Subcutaneous abdominal adipose tissue (tissue), 5 donors: ENCODE results near the gene SH2D3A.
"Not testable (repeated sequence)": the region's sequence is repeated elsewhere in the genome, so short reads cannot be mapped to it uniquely, and the experiment has no call there.

Experiments
- H3K27ac ChIP-seq: one replicate; pipeline ENCODE4 v1.7.0; 2013; ENCODE audit warnings: low read depth, mild to moderate bottlenecking, inconsistent platforms, low read length, moderate library complexity
- H3K27me3 ChIP-seq, 5 donors: one replicate each; pipeline ENCODE4 v1.7.0; 2013; ENCODE audit warnings: low read length in 5 of 5, inconsistent platforms in 1 of 5; ENCODE audit not compliant: control insufficient read depth in 5 of 5, insufficient read depth in 4 of 5
- H3K36me3 ChIP-seq, 5 donors: one replicate each; pipeline ENCODE4 v1.7.0; 2013; ENCODE audit warnings: low read length in 5 of 5; ENCODE audit not compliant: control insufficient read depth in 5 of 5, insufficient read depth in 5 of 5
- H3K4me1 ChIP-seq, 5 donors: one replicate each; pipeline ENCODE4 v1.7.0; 2013; ENCODE audit warnings: low read length in 5 of 5, mild to moderate bottlenecking in 3 of 5, moderate library complexity in 1 of 5; ENCODE audit not compliant: control insufficient read depth in 5 of 5, insufficient read depth in 5 of 5
- H3K4me3 ChIP-seq, 5 donors: one replicate each; pipeline ENCODE4 v1.7.0; 2013; ENCODE audit warnings: low read length in 5 of 5, low read depth in 1 of 5
- H3K9ac ChIP-seq, 5 donors: one replicate each; pipeline ENCODE4 v1.7.0; 2013; ENCODE audit warnings: low read length in 5 of 5, mild to moderate bottlenecking in 4 of 5, moderate library complexity in 3 of 5
- H3K9me3 ChIP-seq, 5 donors: one replicate each; pipeline ENCODE4 v1.7.0; 2013; ENCODE audit warnings: low read length in 5 of 5; ENCODE audit not compliant: control insufficient read depth in 5 of 5
- donor health status: healthy.
- donor health status: healthy.
- donor health status: healthy.
- donor health status: healthy.
- donor health status: healthy.

Gene SH2D3A

GRCh38 chr19:6766357-6767080 is 716 bp downstream of the SH2D3A start:
- Histone ChIP-seq H3K9me3 (no peaks in the 10 kb centered on the region), H3K4me3 (peak overlapping the region in 3 of 5 donors; percentile 39 to 55 (median 49)), H3K27me3 (peaks cover 3 to 23% (median 12%) of the 10 kb centered on the region in 5 donors), H3K36me3 (no peaks in the 10 kb centered on the region), H3K27ac (no peak overlapping the region), H3K9ac (peak overlapping the region in 1 of 5 donors; percentile 39), H3K4me1 (peaks cover 0 to 22% (median 16%) of the 10 kb centered on the region in 5 donors)

DNA sequence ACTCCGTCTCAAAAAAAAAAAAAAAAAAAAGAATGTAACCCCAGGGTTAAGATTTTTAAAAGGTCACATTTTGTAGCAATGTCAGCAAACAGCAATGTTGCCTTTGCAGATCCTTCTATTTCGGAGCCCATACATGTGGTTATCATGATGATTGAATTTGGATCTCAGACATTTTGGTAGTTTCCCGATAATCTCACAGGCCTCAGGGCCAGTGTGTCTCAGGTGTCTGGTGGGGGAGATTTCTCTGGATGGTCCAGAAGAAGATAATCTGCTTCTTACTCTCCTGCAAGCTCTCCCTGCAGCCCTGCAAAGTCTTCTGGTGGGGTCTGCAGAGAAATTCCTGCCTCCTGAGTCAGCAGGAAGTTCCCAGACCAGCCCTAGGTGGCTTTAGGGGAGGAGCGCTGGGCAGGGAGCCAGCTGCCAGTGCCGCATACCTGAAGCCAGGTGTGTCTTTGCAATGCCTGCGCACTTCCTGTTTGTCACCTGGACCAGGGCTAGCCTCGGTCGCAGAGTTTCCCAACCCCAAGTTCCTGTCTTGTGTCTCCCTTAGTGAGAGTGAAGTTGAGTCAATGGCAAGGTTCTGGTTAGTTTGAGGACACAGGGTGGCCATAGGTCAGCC is 1.4 kb downstream of the SH2D3A start:
- Histone ChIP-seq H3K9me3 (no peaks in the 10 kb centered on the region), H3K9ac (no peak overlapping the region), H3K27ac (no peak overlapping the region), H3K4me1 (peaks cover 0 to 22% (median 16%) of the 10 kb centered on the region in 5 donors), H3K36me3 (no peaks in the 10 kb centered on the region), H3K4me3 (no peak overlapping the region), H3K27me3 (peaks cover 3 to 23% (median 12%) of the 10 kb centered on the region in 5 donors)

DNA sequence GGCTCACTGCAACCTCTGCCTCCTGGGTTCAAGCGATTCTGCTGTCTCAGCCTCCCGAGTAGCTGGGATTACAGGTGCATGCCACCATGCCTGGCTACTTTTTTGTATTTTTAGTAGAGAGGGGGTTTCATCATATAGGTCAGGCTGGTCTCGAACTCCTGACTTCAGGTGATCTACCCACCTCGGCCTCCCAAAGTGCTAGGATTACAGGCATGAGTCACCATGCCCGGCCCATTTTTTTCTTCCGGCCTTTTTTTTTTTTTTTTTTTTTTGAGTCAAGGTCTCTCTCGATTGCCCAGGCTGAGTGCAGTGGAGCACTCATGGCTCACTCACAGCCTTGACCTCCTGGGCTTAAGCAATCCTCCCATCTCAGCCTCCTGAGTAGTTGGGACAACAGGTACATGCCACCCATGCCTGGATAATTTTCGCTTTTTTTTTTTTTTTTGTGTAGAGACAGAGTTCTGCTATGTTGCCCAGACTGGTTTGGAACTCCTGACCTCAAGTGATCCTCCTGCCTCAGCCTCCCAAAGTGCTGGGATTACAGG is 4.9 kb downstream of the SH2D3A start:
- H3K4me3 ChIP-seq, H3K9me3 ChIP-seq, H3K9ac ChIP-seq, H3K36me3 ChIP-seq, H3K27ac ChIP-seq: not testable (repeated sequence)
- peaks cover 3 to 16% (median 11%) of the 10 kb centered on the region in 5 donors for H3K27me3 ChIP-seq
- peaks cover 0 to 14% (median 11%) of the 10 kb centered on the region in 5 donors for H3K4me1 ChIP-seq

GRCh38 chr19:6761053-6761676 is 6.1 kb downstream of the SH2D3A start:
- Histone ChIP-seq H3K27me3 (peaks cover 0 to 6% (median 5%) of the 10 kb centered on the region in 5 donors), H3K36me3 (no peaks in the 10 kb centered on the region), H3K4me3 (no peak overlapping the region), H3K9me3 (no peaks in the 10 kb centered on the region), H3K27ac (no peak overlapping the region), H3K4me1 (peaks cover 0 to 4% (median 3%) of the 10 kb centered on the region in 5 donors), H3K9ac (no peak overlapping the region)

GRCh38 chr19:6760606-6761005 is 6.6 kb downstream of the SH2D3A start:
- H3K4me3 ChIP-seq = no peak overlapping the region

DNA sequence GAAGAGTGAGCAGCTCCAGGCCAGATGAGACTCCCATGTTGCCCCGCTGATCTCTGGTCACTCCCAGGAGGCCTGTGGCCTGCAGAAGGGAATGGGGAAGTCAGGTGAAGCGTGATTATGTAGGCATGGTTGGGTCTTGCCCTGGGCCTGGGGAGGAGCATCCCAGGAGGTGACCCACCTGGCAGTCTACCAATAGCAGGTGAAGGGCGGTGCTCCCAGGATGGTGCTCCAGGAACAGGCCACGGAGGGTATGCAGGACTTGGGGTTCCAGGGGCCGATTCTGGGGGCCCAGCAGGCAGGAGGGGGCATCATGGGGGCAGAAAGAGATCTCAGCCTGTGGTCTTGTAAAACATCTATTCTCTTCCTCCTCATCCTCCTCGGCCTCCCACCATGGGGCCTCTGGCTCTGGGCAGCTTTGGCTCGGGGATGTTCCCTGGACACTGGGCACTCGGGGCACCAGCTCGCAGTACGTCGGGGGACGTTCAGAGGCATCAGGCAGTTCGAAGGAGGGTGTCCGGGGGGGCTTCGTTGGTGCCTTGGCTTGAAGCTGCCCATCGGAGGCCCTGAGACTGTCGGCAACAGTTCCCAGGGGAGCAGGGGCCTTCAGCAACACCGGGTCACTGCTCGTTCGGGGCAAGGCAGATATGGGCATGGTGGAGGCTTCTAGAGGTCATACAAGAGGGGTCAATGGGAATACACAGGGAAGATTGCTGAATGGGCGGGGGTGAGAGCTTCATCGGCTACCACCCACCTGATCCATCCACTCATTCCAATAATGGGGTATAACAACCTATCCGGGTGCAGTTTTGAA is 12.4 kb downstream of the SH2D3A start:
- Histone ChIP-seq H3K9me3 (no peaks in the 10 kb centered on the region), H3K9ac (no peak overlapping the region), H3K36me3 (peaks cover 0 to 24% (median 22%) of the 10 kb centered on the region in 5 donors), H3K27ac (no peak overlapping the region), H3K27me3 (no peaks in the 10 kb centered on the region), H3K4me1 (peaks cover 0 to 18% (median 16%) of the 10 kb centered on the region in 5 donors), H3K4me3 (no peak overlapping the region)

More at GRCh38 chr19:6760606-6761005, 6.6 kb downstream of the SH2D3A start:
- Histone ChIP-seq H3K9me3 (no peaks in the 10 kb centered on the region), H3K36me3 (no peaks in the 10 kb centered on the region), H3K27ac (no peak overlapping the region), H3K27me3 (peaks cover 0 to 3% (median 0%) of the 10 kb centered on the region in 5 donors), H3K4me1 (no peaks in the 10 kb centered on the region), H3K9ac (no peak overlapping the region)

GRCh38 chr19:6754136-6754535 is 13.1 kb downstream of the SH2D3A start:
- Histone ChIP-seq H3K27me3 (no peaks in the 10 kb centered on the region), H3K36me3 (peaks cover 0 to 32% (median 29%) of the 10 kb centered on the region in 5 donors), H3K27ac (no peak overlapping the region), H3K4me1 (peaks cover 0 to 24% (median 19%) of the 10 kb centered on the region in 5 donors), H3K9ac (no peak overlapping the region), H3K4me3 (no peak overlapping the region), H3K9me3 (no peaks in the 10 kb centered on the region)

DNA sequence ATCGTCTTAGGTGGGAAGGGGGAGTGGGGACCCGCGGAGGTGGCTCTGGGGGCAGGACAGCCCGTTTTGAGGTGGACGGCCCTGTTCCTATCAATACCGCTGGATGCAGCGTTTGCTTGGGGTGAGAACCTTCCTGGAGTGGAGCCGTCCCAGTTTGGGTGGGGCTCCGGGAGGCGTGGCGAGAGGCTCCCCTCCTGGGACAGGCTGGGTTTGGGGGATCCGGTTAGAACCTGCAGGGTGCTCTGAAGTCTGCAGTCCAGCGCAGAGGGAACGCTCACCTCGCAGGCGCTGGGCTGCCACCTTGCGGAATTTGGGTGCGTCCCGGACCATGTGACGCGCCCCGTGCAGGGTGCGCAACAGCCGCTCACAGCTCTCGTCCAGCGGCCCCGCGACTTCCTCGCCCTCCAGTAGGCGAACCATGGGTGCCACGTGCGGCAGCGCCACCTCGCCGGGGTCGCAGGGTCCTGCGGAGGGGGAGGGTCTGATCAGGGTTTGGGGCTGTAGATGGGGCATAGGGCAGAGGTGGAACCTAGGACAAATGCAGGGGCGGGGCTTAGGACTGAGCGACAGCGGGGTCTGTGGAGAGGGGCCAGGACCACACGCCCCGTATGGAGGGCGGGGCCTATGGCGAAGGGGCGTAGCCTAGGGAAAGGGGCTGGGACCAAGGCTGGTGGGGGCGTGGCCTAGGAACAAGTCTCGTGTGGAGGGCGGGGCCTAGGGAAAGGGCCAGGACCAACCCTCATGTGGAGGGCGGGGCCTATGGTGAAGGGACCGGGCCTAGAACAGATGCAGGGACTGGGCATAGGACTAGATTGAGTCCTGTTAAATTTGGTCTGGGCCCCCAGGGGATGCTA is 13.8 kb downstream of the SH2D3A start:
- H3K27ac ChIP-seq = no peak overlapping the region
- H3K36me3 ChIP-seq = peaks cover 0 to 33% (median 31%) of the 10 kb centered on the region in 5 donors
- peak overlapping the region in 4 of 5 donors; percentile 35 to 66 (median 52) for H3K4me3 ChIP-seq
- H3K4me1 ChIP-seq = peaks cover 0 to 30% (median 22%) of the 10 kb centered on the region in 5 donors
- H3K9ac ChIP-seq = peak overlapping the region in 2 of 5 donors; percentile 30 to 69
- no peaks in the 10 kb centered on the region for H3K9me3 ChIP-seq
- H3K27me3 ChIP-seq = no peaks in the 10 kb centered on the region
